ENCODE results near the gene CAMLG. TPM values are rescaled to one million over a fixed set of nuclear protein-coding genes. Genes with fewer than 3 reads are reported as not detected.
"Not testable (repeated sequence)": the region's sequence is repeated elsewhere in the genome, so short reads cannot be mapped to it uniquely, and the experiment has no call there.

Gene CAMLG
- 10 to 100 TPM; 55.0 to 61.9 TPM for total RNA-seq

- Mint-ChIP-seq H3K36me3 (ENCODE audit: insufficient read depth in 2 of 2) (peaks cover 6 to 10% of the 10 kb centered on the region in 2 donors), H3K4me3 (peak within 1 kb of the TSS; percentile 89 to 99), H3K4me1 (ENCODE audit: low read depth) (peaks cover 45% of the 10 kb centered on the region), H3K27me3 (ENCODE audit: low read depth) (no peaks in the 10 kb centered on the region), H3K27ac (peak within 1 kb of the TSS; percentile 86), H3K9me3 (no peaks in the 10 kb centered on the region)
- DNase-seq: peak; percentile 98 to 99
- ATAC-seq (replicated peaks in 1 of 2): peak; percentile 97 to 98
Measured at GRCh38 chr5:134738133-134738962, at the start of gene CAMLG. Gene CAMLG (plus strand): TSS chr5:134738548. CDS start chr5:134738621, 73 bp downstream.

GRCh38 chr5:134690144-134690543, 48.2 kb upstream of the CAMLG start:
- not testable (repeated sequence) for ATAC-seq (replicated peaks in 1 of 2); H3K27me3 Mint-ChIP-seq (ENCODE audit: low read depth); DNase-seq; H3K9me3 Mint-ChIP-seq; H3K27ac Mint-ChIP-seq; H3K4me1 Mint-ChIP-seq (ENCODE audit: low read depth); H3K4me3 Mint-ChIP-seq
- H3K36me3 Mint-ChIP-seq (ENCODE audit: insufficient read depth in 2 of 2): peaks cover 4 to 24% of the 10 kb centered on the region in 2 donors

- H3K4me1 Mint-ChIP-seq (ENCODE audit: low read depth): no peaks in the 10 kb centered on the region
- no peaks in the 10 kb centered on the region for H3K27me3 Mint-ChIP-seq (ENCODE audit: low read depth)
- peaks cover 3 to 23% of the 10 kb centered on the region in 2 donors for H3K36me3 Mint-ChIP-seq (ENCODE audit: insufficient read depth in 2 of 2)
- H3K27ac Mint-ChIP-seq: peak overlapping the region; percentile 17
- DNase-seq: no peak
- H3K4me3 Mint-ChIP-seq: no peak overlapping the region
- no peak for ATAC-seq (replicated peaks in 1 of 2)
- H3K9me3 Mint-ChIP-seq: no peaks in the 10 kb centered on the region
Measured at GRCh38 chr5:134692722-134693121, 45.6 kb upstream of the CAMLG start.

DNA sequence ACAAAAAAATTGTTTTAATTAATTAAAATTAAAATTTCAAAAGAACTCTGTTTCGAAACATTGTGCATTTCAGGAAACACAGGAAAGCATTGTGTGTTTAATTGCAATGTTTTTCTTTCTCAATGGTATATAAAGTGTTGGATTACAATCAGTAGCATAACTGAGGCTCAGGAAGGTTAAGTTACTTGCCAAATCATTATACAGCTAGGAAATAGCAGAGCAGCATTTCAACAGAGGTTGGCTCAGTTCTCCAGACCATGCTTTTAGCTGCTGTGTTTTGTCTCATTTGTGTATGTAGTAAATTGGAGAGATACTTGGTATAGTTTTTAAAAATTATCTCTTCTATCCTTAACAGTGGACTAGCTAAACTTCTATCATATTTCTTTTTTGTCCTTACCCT, 30.0 kb upstream of the CAMLG start:
- Mint-ChIP-seq H3K36me3 (ENCODE audit: insufficient read depth in 2 of 2) (peaks cover 0 to 26% of the 10 kb centered on the region in 2 donors), H3K4me1 (ENCODE audit: low read depth) (no peaks in the 10 kb centered on the region)
- ATAC-seq (replicated peaks in 1 of 2): no peak

DNA sequence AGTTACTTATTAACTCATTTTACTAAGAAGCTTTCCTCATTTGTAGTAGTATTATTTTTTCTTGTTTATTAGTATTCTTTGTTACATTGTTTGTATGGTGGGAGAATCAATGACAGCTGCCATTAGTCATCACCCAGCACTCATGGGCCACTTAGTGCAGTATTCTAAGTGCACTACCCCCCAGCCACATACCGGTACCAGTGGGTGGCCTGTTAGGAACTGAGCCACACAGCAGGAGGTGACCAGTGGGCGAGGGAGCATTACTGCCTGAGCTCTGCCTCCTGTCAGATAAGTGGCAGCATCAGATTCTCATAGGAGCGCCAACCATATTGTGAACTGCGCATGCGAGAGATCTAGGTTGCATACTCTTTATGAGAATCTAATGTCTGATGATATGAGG, 24.2 kb upstream of the CAMLG start:
- Mint-ChIP-seq H3K27me3 (ENCODE audit: low read depth) (no peaks in the 10 kb centered on the region), H3K36me3 (ENCODE audit: insufficient read depth in 2 of 2) (peaks cover 2 to 27% of the 10 kb centered on the region in 2 donors), H3K4me3 (no peak overlapping the region)

More for the DNA sequence above, 30.0 kb upstream of the CAMLG start:
- no peak for DNase-seq
- no peak overlapping the region for H3K4me3 Mint-ChIP-seq
- H3K27ac Mint-ChIP-seq: no peak overlapping the region
- no peaks in the 10 kb centered on the region for H3K9me3 Mint-ChIP-seq
- H3K27me3 Mint-ChIP-seq (ENCODE audit: low read depth): no peaks in the 10 kb centered on the region

GRCh38 chr5:134714541-134714940, 23.8 kb upstream of the CAMLG start:
- Mint-ChIP-seq H3K27me3 (ENCODE audit: low read depth) (no peaks in the 10 kb centered on the region), H3K4me3 (no peak overlapping the region), H3K36me3 (ENCODE audit: insufficient read depth in 2 of 2) (peaks cover 2 to 24% of the 10 kb centered on the region in 2 donors), H3K9me3 (no peaks in the 10 kb centered on the region), H3K27ac (no peak overlapping the region), H3K4me1 (ENCODE audit: low read depth) (no peaks in the 10 kb centered on the region)
- ATAC-seq (replicated peaks in 1 of 2): no peak
- no peak for DNase-seq

More for the DNA sequence above, 24.2 kb upstream of the CAMLG start:
- no peaks in the 10 kb centered on the region for H3K4me1 Mint-ChIP-seq (ENCODE audit: low read depth)
- H3K27ac Mint-ChIP-seq: no peak overlapping the region
- H3K9me3 Mint-ChIP-seq: no peaks in the 10 kb centered on the region
- no peak for ATAC-seq (replicated peaks in 1 of 2)
- no peak for DNase-seq

GRCh38 chr5:134715466-134715865, 22.9 kb upstream of the CAMLG start:
- not testable (repeated sequence) for H3K27me3 Mint-ChIP-seq (ENCODE audit: low read depth); H3K9me3 Mint-ChIP-seq; H3K4me1 Mint-ChIP-seq (ENCODE audit: low read depth); H3K27ac Mint-ChIP-seq; DNase-seq; ATAC-seq (replicated peaks in 1 of 2); H3K4me3 Mint-ChIP-seq
- peaks cover 2 to 19% of the 10 kb centered on the region in 2 donors for H3K36me3 Mint-ChIP-seq (ENCODE audit: insufficient read depth in 2 of 2)

GRCh38 chr5:134724872-134725271, 13.5 kb upstream of the CAMLG start:
- H3K27me3 Mint-ChIP-seq (ENCODE audit: low read depth): no peaks in the 10 kb centered on the region
- DNase-seq: no peak

DNA sequence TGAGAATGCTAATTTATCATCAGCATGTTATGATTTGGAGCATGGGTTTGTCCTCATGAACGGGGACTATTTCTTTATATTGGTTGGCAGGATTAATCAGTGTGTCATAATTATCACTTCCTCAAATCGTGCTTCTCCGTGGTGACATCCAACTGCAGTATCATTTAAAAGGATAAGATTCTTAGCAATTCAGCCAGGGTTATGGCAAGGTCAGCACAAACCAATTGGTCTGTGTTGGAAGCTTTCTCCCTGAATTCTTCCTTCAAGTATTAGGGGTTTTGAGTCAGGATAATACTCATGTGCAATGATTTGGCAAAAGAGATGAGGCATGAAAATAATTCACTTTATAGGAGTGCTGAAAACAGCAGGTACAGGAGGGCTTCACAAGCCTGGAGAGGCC, 5.5 kb upstream of the CAMLG start:
- Mint-ChIP-seq H3K9me3 (no peaks in the 10 kb centered on the region), H3K4me3 (no peak overlapping the region), H3K36me3 (ENCODE audit: insufficient read depth in 2 of 2) (no peaks in the 10 kb centered on the region), H3K4me1 (ENCODE audit: low read depth) (peaks cover 10% of the 10 kb centered on the region), H3K27ac (no peak overlapping the region), H3K27me3 (ENCODE audit: low read depth) (no peaks in the 10 kb centered on the region)
- ATAC-seq (replicated peaks in 1 of 2) (no peak), DNase-seq (no peak)

More at GRCh38 chr5:134724872-134725271, 13.5 kb upstream of the CAMLG start:
- ATAC-seq (replicated peaks in 1 of 2): no peak
- no peaks in the 10 kb centered on the region for H3K9me3 Mint-ChIP-seq
- H3K36me3 Mint-ChIP-seq (ENCODE audit: insufficient read depth in 2 of 2): peaks cover 0 to 15% of the 10 kb centered on the region in 2 donors
- H3K4me3 Mint-ChIP-seq: no peak overlapping the region
- no peaks in the 10 kb centered on the region for H3K4me1 Mint-ChIP-seq (ENCODE audit: low read depth)
- no peak overlapping the region for H3K27ac Mint-ChIP-seq

- Mint-ChIP-seq H3K4me1 (ENCODE audit: low read depth) (peaks cover 24% of the 10 kb centered on the region), H3K4me3 (no peak overlapping the region), H3K36me3 (ENCODE audit: insufficient read depth in 2 of 2) (peaks cover 5 to 6% of the 10 kb centered on the region in 2 donors), H3K9me3 (no peaks in the 10 kb centered on the region), H3K27ac (no peak overlapping the region), H3K27me3 (ENCODE audit: low read depth) (no peaks in the 10 kb centered on the region)
- peak in 1 of 2 donors; percentile 14 for DNase-seq
- no peak for ATAC-seq (replicated peaks in 1 of 2)
Measured at GRCh38 chr5:134735243-134735642, 3.1 kb upstream of the CAMLG start.

DNA sequence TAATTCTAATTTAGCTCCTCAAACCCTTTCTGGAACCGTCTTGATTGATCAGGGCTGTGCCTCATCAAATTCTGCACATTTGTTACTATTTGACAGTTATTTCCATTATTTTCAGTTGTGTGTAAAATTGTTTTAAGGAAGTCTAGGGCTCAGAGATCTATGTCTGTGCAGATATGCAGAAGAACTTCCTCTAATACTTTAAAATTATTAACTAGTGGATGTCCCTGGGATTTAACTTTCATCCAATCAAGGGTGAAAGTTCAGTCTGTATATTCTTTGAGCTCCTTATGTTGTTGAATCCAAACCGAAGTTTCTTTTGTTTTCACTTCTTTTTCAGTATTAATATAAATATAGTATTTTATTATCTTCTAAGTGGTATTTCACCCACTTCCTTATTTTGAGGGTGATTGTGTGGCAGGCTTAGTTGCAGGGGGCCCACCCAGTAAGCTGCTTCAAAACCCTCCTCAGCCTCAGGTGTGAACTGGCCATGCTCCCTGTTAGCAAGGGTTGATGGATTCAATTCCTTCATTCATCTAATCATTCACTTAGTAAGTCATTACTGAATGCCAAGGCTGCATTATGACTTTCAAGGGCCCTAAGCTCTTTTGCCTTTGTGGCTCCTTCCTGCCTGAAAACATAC, 2.1 kb upstream of the CAMLG start:
- Mint-ChIP-seq H3K4me3 (no peak overlapping the region), H3K27ac (no peak overlapping the region), H3K9me3 (no peaks in the 10 kb centered on the region), H3K4me1 (ENCODE audit: low read depth) (peaks cover 33% of the 10 kb centered on the region), H3K27me3 (ENCODE audit: low read depth) (no peaks in the 10 kb centered on the region), H3K36me3 (ENCODE audit: insufficient read depth in 2 of 2) (peaks cover 6 to 9% of the 10 kb centered on the region in 2 donors)
- ATAC-seq (replicated peaks in 1 of 2) (no peak), DNase-seq (no peak)

- no peaks in the 10 kb centered on the region for H3K9me3 Mint-ChIP-seq
- ATAC-seq (replicated peaks in 1 of 2) (peak; percentile 20 to 22), DNase-seq (peak; percentile 17 to 42)
- peak overlapping the region; percentile 89 to 99 for H3K4me3 Mint-ChIP-seq
- peak overlapping the region; percentile 86 for H3K27ac Mint-ChIP-seq
- peaks cover 6 to 10% of the 10 kb centered on the region in 2 donors for H3K36me3 Mint-ChIP-seq (ENCODE audit: insufficient read depth in 2 of 2)
- H3K4me1 Mint-ChIP-seq (ENCODE audit: low read depth): peaks cover 45% of the 10 kb centered on the region
- no peaks in the 10 kb centered on the region for H3K27me3 Mint-ChIP-seq (ENCODE audit: low read depth)
Measured at GRCh38 chr5:134738963-134739661, 764 bp downstream of the CAMLG start.

- ATAC-seq (replicated peaks in 1 of 2) (no peak), DNase-seq (no peak)
- peaks cover 41% of the 10 kb centered on the region for H3K4me1 Mint-ChIP-seq (ENCODE audit: low read depth)
- no peak overlapping the region for H3K27ac Mint-ChIP-seq
- peaks cover 6 to 13% of the 10 kb centered on the region in 2 donors for H3K36me3 Mint-ChIP-seq (ENCODE audit: insufficient read depth in 2 of 2)
- no peak overlapping the region for H3K4me3 Mint-ChIP-seq
- H3K27me3 Mint-ChIP-seq (ENCODE audit: low read depth): no peaks in the 10 kb centered on the region
- H3K9me3 Mint-ChIP-seq: no peaks in the 10 kb centered on the region
Measured at GRCh38 chr5:134741052-134741451, 2.7 kb downstream of the CAMLG start.
